Adrenal gland (tissue), 19 donors: Measurements from ENCODE around the gene NDUFB4. TPM values are rescaled to one million over a fixed set of nuclear protein-coding genes. Genes with fewer than 3 reads are reported as not detected.

ENCODE experiments used
- DNase-seq, 7 donors: peaks; one replicate each; pipeline ENCODE4 v3.0.0-alpha.2; 2019 to 2020
- H3K27ac ChIP-seq, 5 donors: fragments of 200-600 bp; sonication (generic) in 4 of 5; 1 replicate in 3 of 5; 2 replicates in 2 of 5; pipeline versions ENCODE4 v1.5.1 to v1.8.0; 2016 to 2020; ENCODE audit warnings: mild to moderate bottlenecking in 1 of 5
- H3K27me3 ChIP-seq: fragments of 200-600 bp; 2 replicates; pipeline ENCODE4 v1.8.0; 2021
- H3K36me3 ChIP-seq, 2 donors: fragments of 200-600 bp; replicated peaks in 1 of 2; 1 replicate in 1 of 2; 2 replicates in 1 of 2; pipeline versions ENCODE4 v1.5.1 to v1.8.0; 2018 to 2022
- H3K4me1 ChIP-seq, 2 donors: fragments of 200-600 bp; replicated peaks in 1 of 2; 1 replicate in 1 of 2; 2 replicates in 1 of 2; pipeline versions ENCODE4 v1.5.1 to v1.8.0; 2018 to 2021
- H3K4me3 ChIP-seq, 4 donors: fragments of 200-600 bp; sonication (generic) in 3 of 4; one replicate each; pipeline ENCODE4 v1.5.1; 2016 to 2018
- H3K9me3 ChIP-seq, 3 donors: fragments of 200-600 bp; sonication (generic) in 1 of 3; replicated peaks in 1 of 3; 1 replicate in 2 of 3; 2 replicates in 1 of 3; pipeline versions ENCODE4 v1.5.1 to v1.8.0; 2016 to 2021
- POLR2A ChIP-seq, 2 donors: fragments of 450-650 bp; IDR thresholded peaks; one replicate each; pipeline ENCODE4 v1.6.1; 2017; ENCODE audit warnings: antibody characterized with exemption in 2 of 2, mild to moderate bottlenecking in 2 of 2, moderate library complexity in 1 of 2
- WGBS, 4 donors: extraction: QIAGEN DNeasy Blood & Tissue Kit in 2 of 4; methylation state at CpG; one replicate each; pipeline versions ENCODE4 v1.1.5 to v1.1.7; 2013 to 2017; 5-methylcytosine and 5-hydroxymethylcytosine counted together
- intact Hi-C, 2 donors: fragments of 100-400 bp; cut with DNase I; formaldehyde crosslinking; loops; one replicate each; pipeline versions ENCODE4 v1.14.1 to v1.15.0; 2022 to 2023
- long read RNA-seq, 10 donors: library from polyadenylated mRNA in 3 of 10; unstranded in 2 of 10; stranded (forward) in 1 of 10; transcript quantifications; one replicate each; pipeline ENCODE4 v2.0.0 and lab custom pipeline, GENCODE V29; 2021 to 2026
- polyA plus RNA-seq, 3 donors: library from polyadenylated mRNA; stranded (reverse); fragments of 200-250 nt in 2 of 3; fragments of 350-450 nt in 1 of 3; fragmentation: Illumina TruSeq in 1 of 3; extraction: RNeasy Lipid Tissue Mini Kit (QIAGEN cat#74804) in 1 of 3; gene quantifications; one replicate each; pipeline ENCODE4 v1.2.3, GENCODE V29; 2013 to 2014
- total RNA-seq, 9 donors: library from RNA; depleted of rRNA in 4 of 9; stranded (reverse); fragments of >200 nt in 4 of 9; fragments of 120-200 nt in 1 of 9; fragmentation: NEBNext Ultra II Directional in 1 of 9; extraction: Animal tissue kit (Norgen Biotek cat#: 25700) in 1 of 9; gene quantifications; one replicate each; pipeline versions ENCODE4 v1.1.0 to v1.2.4, GENCODE V29; 2013 to 2023
- TF ChIP-seq, protein P1 (sequence below), 6 experiments: fragments of 450-650 bp in 4 of 6; fragments of 200-600 bp in 2 of 6; sonication (generic) in 1 of 6; IDR thresholded peaks; 1 replicate in 5 of 6; 2 replicates in 1 of 6; pipeline versions ENCODE4 v1.5.1 to v1.8.0; 2016 to 2021; ENCODE audit warnings: antibody characterized with exemption in 6 of 6, mild to moderate bottlenecking in 2 of 6, moderate library complexity in 1 of 6
- donor health status: healthy with polysubstance abuse.
- donor health status: Bipolar disorder and iron deficiency.
- donor health status: DM: yes; HTN: yes; CAD: no.
- donor health status: DM: no; HTN: no; CAD: no.
- donor health status: DM: no; HTN: no; CAD: no.
- donor health status: DM: yes; HTN: yes; CAD: no.

The NDUFB4 gene
- total RNA-seq (100 to 1,000 TPM; 141 to 606 (median 333) TPM), polyA plus RNA-seq (100 to 1,000 TPM; 208 to 905 (median 762) TPM)
- long read RNA-seq, donor 1, transcript NDUFB4-201 (3 exons, 671 nt) = major isoform, 682 of 765 reads
- long read RNA-seq, donor 1, transcript NDUFB4-203 (2 exons, 1,426 nt) = minor isoform, 10 of 765 reads
- long read RNA-seq, donor 1, transcript NDUFB4-206 (2 exons, 425 nt) = minor isoform, 47 of 765 reads
- long read RNA-seq, donor 1, partial matches to known transcripts = 0 of 765 reads
- long read RNA-seq, donor 1, other reads (novel, unspliced or antisense) = 24 of 765 reads
- long read RNA-seq, donor 2, transcript NDUFB4-203 (2 exons, 1,426 nt) = minor isoform, 8 of 540 reads
- long read RNA-seq, donor 2, transcript NDUFB4-206 (2 exons, 425 nt) = minor isoform, 33 of 540 reads
- long read RNA-seq, donor 2, transcript NDUFB4-201 (3 exons, 671 nt) = major isoform, 489 of 540 reads
- long read RNA-seq, donor 2, partial matches to known transcripts = 0 of 540 reads
- long read RNA-seq, donor 2, other reads (novel, unspliced or antisense) = 6 of 540 reads
- long read RNA-seq, donor 3, transcript NDUFB4-203 (2 exons, 1,426 nt) = minor isoform, 13 of 666 reads
- long read RNA-seq, donor 3, transcript NDUFB4-206 (2 exons, 425 nt) = minor isoform, 65 of 666 reads
- long read RNA-seq, donor 3, transcript NDUFB4-204 (3 exons, 558 nt) = minor isoform, 7 of 666 reads
- long read RNA-seq, donor 3, transcript NDUFB4-201 (3 exons, 671 nt) = major isoform, 528 of 666 reads
- long read RNA-seq, donor 3, partial matches to known transcripts = 30 of 666 reads
- long read RNA-seq, donor 3, other reads (novel, unspliced or antisense) = 23 of 666 reads
- long read RNA-seq, donor 4, transcript NDUFB4-201 (3 exons, 671 nt) = major isoform, 456 of 466 reads
- long read RNA-seq, donor 4, partial matches to known transcripts = 0 of 466 reads
- long read RNA-seq, donor 4, other reads (novel, unspliced or antisense) = 8 of 466 reads
- long read RNA-seq, donor 5, transcript NDUFB4-206 (2 exons, 425 nt) = minor isoform, 8 of 421 reads
- long read RNA-seq, donor 5, transcript NDUFB4-201 (3 exons, 671 nt) = major isoform, 400 of 421 reads
- long read RNA-seq, donor 5, partial matches to known transcripts = 0 of 421 reads
- long read RNA-seq, donor 5, other reads (novel, unspliced or antisense) = 10 of 421 reads
- long read RNA-seq, donor 6, transcript NDUFB4-201 (3 exons, 671 nt) = major isoform, 339 of 355 reads
- long read RNA-seq, donor 6, partial matches to known transcripts = 0 of 355 reads
- long read RNA-seq, donor 6, other reads (novel, unspliced or antisense) = 13 of 355 reads
- long read RNA-seq, donor 7, transcript NDUFB4-204 (3 exons, 558 nt) = minor isoform, 5 of 324 reads
- long read RNA-seq, donor 7, transcript NDUFB4-203 (2 exons, 1,426 nt) = minor isoform, 12 of 324 reads
- long read RNA-seq, donor 7, transcript NDUFB4-201 (3 exons, 671 nt) = major isoform, 285 of 324 reads
- long read RNA-seq, donor 7, transcript NDUFB4-206 (2 exons, 425 nt) = minor isoform, 22 of 324 reads
- long read RNA-seq, donor 7, partial matches to known transcripts = 0 of 324 reads
- long read RNA-seq, donor 7, other reads (novel, unspliced or antisense) = 0 of 324 reads
- long read RNA-seq, donor 8, transcript NDUFB4-201 (3 exons, 671 nt) = major isoform, 500 of 545 reads
- long read RNA-seq, donor 8, transcript NDUFB4-204 (3 exons, 558 nt) = minor isoform, 9 of 545 reads
- long read RNA-seq, donor 8, transcript NDUFB4-206 (2 exons, 425 nt) = minor isoform, 28 of 545 reads
- long read RNA-seq, donor 8, transcript NDUFB4-203 (2 exons, 1,426 nt) = minor isoform, 8 of 545 reads
- long read RNA-seq, donor 8, partial matches to known transcripts = 0 of 545 reads
- long read RNA-seq, donor 8, other reads (novel, unspliced or antisense) = 0 of 545 reads
- long read RNA-seq, donor 9, transcript NDUFB4-206 (2 exons, 425 nt) = minor isoform, 60 of 506 reads
- long read RNA-seq, donor 9, transcript NDUFB4-203 (2 exons, 1,426 nt) = minor isoform, 6 of 506 reads
- long read RNA-seq, donor 9, transcript NDUFB4-201 (3 exons, 671 nt) = major isoform, 431 of 506 reads
- long read RNA-seq, donor 9, partial matches to known transcripts = 0 of 506 reads
- long read RNA-seq, donor 9, other reads (novel, unspliced or antisense) = 7 of 506 reads
- long read RNA-seq, donor 10, transcript NDUFB4-203 (2 exons, 1,426 nt) = minor isoform, 5 of 239 reads
- long read RNA-seq, donor 10, transcript NDUFB4-206 (2 exons, 425 nt) = minor isoform, 21 of 239 reads
- long read RNA-seq, donor 10, transcript NDUFB4-201 (3 exons, 671 nt) = major isoform, 207 of 239 reads
- long read RNA-seq, donor 10, partial matches to known transcripts = 0 of 239 reads
- long read RNA-seq, donor 10, other reads (novel, unspliced or antisense) = 6 of 239 reads

DNA sequence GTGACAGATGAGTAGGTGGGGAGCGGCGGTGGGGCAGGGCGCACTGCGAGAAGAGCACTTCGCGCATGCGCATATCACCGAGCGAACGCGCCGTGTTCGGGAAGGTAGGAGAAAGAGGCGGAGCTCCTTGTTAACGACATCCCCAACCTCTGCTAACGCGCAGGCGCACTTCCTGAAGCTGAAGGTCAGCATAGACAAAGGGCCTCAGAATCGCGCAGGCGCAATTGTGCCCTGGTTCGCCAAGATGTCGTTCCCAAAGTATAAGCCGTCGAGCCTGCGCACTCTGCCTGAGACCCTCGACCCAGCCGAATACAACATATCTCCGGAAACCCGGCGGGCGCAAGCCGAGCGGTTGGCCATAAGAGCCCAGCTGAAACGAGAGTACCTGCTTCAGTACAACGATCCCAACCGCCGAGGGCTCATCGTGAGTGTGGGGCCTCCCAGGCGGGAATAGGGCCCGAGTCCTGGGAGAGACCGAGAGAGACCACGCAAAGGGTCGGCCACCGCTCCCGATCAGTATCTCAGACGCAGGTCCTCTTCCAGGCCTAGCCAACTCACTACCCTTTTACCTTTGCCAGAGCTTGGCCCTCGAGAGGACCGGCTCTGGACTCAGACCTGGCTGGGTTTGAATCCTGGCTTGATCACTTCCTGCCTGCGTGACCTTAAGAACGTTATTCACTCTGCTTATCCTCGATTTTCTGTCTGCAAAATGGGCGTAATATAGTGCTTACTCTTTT is at the start of gene NDUFB4:
TSS of gene NDUFB4 (plus strand) at position 221 of the 737 bp plus-strand sequence. CDS start at position 245, 24 bp downstream.
- 0 to 1% (median 0%) methylated on average over 50 to 53 of the region's 53 CpGs for WGBS, 4 donors
- peak; percentile 68 to 91 for TF ChIP-seq POLR2A (IDR thresholded peaks at IDR 0.05)
- TF ChIP-seq, protein P1, sequence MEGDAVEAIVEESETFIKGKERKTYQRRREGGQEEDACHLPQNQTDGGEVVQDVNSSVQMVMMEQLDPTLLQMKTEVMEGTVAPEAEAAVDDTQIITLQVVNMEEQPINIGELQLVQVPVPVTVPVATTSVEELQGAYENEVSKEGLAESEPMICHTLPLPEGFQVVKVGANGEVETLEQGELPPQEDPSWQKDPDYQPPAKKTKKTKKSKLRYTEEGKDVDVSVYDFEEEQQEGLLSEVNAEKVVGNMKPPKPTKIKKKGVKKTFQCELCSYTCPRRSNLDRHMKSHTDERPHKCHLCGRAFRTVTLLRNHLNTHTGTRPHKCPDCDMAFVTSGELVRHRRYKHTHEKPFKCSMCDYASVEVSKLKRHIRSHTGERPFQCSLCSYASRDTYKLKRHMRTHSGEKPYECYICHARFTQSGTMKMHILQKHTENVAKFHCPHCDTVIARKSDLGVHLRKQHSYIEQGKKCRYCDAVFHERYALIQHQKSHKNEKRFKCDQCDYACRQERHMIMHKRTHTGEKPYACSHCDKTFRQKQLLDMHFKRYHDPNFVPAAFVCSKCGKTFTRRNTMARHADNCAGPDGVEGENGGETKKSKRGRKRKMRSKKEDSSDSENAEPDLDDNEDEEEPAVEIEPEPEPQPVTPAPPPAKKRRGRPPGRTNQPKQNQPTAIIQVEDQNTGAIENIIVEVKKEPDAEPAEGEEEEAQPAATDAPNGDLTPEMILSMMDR (IDR thresholded peaks at IDR 0.05) = no peak
- Histone ChIP-seq H3K4me3 (peak within 1 kb of the TSS; percentile 35 to 84 (median 58)), H3K4me1 (peaks cover 27 to 51% of the 10 kb centered on the region in 2 donors), H3K36me3 (peaks cover 0 to 17% of the 10 kb centered on the region in 2 donors), H3K9me3 (no peaks in the 10 kb centered on the region), H3K27ac (peak within 1 kb of the TSS; percentile 89 to 96 (median 92)), H3K27me3 (no peaks in the 10 kb centered on the region)
- peak; percentile 96 to 99 (median 98) for DNase-seq
- intact Hi-C loops = no loop called here

DNA sequence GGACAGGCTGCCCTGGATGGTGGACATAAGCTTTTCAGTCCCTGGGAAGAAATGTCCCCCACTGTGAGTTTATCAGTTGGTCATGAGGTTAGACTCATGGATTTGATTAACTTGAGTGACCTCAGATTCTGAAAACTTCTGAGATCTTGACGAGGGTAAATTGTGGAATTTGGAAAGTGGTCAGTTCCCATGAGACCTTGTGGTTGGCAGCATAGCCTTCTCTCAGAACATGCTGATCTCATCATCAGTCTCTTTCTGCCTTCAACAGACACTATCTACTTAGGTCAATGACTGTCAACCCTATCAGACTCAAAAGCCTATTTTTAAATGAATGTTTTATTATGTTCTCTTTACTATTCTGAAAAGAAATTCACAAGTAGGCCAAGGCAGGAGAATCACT is 45.6 kb upstream of the NDUFB4 start:
- H3K4me1 ChIP-seq = peaks cover 9 to 17% of the 10 kb centered on the region in 2 donors
- DNase-seq = peak in 1 of 7 donors; percentile 9
- WGBS, 4 donors = 10 to 43% (median 37%) methylated on average over 1 of the region's 1 CpG
- H3K4me3 ChIP-seq = no peak overlapping the region
- intact Hi-C loops = loop anchor here in 1 of 2 donors (5.0 kb wide), 2 partner anchors 98 to 298 kb away; partner anchors contain the start of gene FSTL1
- H3K9me3 ChIP-seq = no peaks in the 10 kb centered on the region
- no peaks in the 10 kb centered on the region for H3K27me3 ChIP-seq
- no peak for TF ChIP-seq POLR2A (IDR thresholded peaks at IDR 0.05)
- TF ChIP-seq, protein P1 (IDR thresholded peaks at IDR 0.05) = no peak
- H3K27ac ChIP-seq = no peak overlapping the region
- H3K36me3 ChIP-seq = no peaks in the 10 kb centered on the region
